Pulmonary artery endothelial cell (primary cell): ENCODE data around the gene ANKS6. TPM values are rescaled to one million over a fixed set of nuclear protein-coding genes. Genes with fewer than 3 reads are reported as not detected.

Experiments
- DNase-seq: peaks from one replicate; pipeline ENCODE4 v3.0.0-alpha.2; 2011; ENCODE audit warnings: low read depth, low spot score
- total RNA-seq: library from RNA; depleted of rRNA; stranded (reverse); fragments of >200 nt; gene quantifications from 2 replicates; pipeline ENCODE4 v1.2.3, GENCODE V29; 2014

ANKS6 gene
- 13.3 and 13.5 TPM in 2 replicates for total RNA-seq

DNA sequence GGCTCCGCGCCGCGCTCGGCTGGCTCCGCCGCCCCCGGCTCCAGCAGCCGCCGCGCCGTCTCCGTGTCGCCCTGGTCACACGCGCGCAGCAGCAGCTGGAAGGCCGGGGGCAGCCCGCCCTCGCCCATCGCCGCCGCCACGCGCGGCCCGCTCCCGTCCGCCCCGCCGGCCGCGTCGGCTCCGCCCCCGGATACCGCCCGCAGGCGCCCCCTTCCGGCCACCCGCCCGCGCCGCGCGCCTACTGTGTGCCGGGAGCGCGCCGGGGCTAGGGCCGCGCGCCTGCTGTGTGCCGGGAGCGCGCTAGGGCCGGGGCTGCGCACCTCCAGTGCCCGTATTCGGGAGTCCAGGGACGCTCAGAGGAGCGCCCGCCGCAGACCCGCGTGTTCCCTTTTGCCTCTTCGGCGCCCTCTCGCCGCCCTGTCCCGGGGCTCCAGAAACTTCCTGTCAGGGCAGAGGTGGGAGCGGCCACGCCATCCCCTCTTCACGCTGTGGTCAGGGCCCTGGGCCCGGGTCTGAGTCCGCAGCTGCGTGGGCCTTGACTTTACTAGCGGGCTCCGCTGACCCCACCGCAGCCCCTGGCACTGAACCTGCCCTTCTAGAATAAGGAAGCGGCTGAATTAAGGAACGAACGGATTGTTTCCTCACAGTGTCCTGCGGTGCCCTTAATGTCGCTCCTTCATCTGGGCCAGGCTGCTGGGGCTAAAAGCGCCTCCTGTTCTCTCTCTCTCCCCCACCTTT lies at the start of gene ANKS6:
ANKS6 (minus strand) TSS at position 192 of the 738 bp plus-strand sequence; CDS start at position 128, 64 bp downstream.
- no peak for DNase-seq

DNA sequence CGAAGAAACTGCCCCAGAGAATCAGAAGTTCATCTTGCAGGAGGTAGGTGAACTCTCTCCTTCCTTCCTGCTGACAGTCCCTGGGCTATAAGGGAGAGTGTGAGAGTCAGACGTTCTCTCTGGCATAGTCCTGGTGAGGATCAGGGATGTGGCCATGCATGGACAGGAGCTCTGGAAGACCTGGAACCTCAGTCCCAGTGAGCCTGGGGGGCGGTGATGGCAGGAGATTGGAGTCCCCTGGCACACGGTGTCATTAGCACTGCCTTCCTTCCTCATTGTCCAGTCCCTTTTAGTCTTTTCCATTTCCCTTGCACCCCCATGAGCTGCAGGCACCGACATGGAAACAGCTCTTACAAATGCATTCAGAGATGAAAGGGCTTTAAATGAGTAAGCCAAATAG lies 49.7 kb upstream of the ANKS6 start:
- no peak for DNase-seq

DNA sequence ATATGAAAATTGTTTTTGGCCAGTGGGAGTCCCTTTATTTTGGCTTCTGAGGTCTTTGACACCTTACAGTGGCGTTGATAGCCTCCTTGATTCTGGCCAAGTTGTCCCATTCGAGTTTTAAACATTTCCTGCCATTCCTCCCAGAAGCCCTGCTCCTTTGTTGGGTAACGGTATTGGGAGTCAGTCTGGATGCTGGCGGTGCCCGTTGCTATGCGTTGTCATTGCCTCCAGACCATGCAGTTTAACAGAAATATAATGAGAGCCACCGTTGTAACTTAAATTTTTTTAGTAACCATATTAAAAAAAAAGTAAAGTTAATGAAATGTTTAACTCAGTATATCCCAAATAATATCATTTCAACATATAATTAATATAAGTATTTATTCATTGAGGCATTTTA lies 46.2 kb upstream of the ANKS6 start:
- DNase-seq, result no peak

- no peak for DNase-seq
These were observed 43.4 kb upstream of the ANKS6 start for GRCh38 chr9:98839724-98840123.

DNA sequence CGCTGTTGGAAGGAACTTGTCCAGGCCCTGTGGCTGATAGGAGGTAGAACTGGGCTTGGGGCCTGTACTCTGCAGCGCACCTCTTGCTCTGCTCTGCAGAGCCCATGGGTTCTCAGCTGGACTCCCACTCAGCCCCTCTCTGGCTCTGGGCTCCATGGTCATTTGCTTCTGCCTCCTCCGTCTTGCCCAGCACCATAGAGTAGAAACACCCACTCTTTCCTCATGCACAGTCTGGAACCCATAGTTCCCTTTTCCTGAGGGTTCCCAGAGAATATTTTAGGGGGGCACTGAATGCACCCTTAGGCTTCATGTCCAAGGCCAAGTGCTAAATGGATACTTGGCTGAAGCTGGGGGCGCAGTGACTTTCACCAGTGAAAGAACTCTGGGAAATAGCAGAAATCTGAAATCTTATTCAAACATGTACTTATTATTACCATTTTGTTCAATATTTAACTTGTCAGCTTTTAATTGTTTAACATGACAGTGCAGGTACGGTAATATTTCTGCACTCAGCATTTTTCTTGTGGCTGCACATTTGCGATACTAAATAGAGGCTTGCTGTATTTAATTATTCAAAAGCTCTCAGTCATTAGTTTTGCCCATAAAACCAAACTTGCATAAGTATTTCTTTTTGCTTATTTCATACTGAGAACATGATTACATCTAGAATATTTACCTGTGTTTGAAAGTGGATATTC lies 42.7 kb upstream of the ANKS6 start:
- DNase-seq, result no peak

- DNase-seq, result no peak
These were observed 42.0 kb upstream of the ANKS6 start for GRCh38 chr9:98838155-98838867.

- no peak for DNase-seq
These were observed 41.2 kb upstream of the ANKS6 start for GRCh38 chr9:98837516-98837915.

DNA sequence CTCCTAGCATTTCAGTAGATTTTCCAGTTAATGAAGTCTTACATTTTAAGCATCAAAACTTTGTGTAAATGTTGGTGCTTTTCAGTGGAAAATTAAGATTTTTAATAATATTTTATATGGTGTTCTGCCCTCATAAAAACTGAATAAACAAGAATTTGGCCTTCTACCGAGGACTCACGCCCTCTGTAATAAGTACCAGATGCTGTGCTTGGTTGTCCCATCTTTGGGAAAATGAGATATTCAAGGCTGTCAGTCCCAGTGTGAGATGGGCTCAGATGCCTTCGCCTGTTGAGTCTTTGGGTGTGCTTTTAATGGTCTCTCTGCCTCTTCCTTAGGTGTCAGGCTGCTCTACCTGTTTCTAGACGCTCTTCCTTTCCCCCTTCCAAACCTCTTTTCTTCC lies 39.9 kb upstream of the ANKS6 start:
- DNase-seq, result no peak

GRCh38 chr9:98834386-98834785 lies 38.0 kb upstream of the ANKS6 start:
- DNase-seq, result no peak

GRCh38 chr9:98833090-98833956 lies 37.0 kb upstream of the ANKS6 start:
- no peak for DNase-seq

DNA sequence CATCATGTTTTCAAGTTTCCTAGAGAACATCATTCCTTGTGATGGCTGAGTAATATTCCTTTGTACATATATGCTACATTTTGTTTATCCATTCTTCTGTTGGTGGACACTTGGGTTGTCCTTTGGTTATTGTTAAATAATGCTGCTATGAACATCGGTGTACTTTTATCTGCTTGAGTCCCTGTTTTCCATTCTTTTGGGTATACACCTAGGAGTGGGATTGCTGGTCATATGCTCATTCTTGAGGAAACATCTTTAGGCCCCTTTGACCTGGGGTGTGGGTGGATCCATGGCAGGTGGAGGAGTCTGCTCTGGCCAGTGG lies 36.4 kb upstream of the ANKS6 start:
- no peak for DNase-seq

- DNase-seq, result no peak
These were observed 35.3 kb upstream of the ANKS6 start for GRCh38 chr9:98831696-98832095.

- DNase-seq, result no peak
These were observed 34.2 kb upstream of the ANKS6 start for GRCh38 chr9:98830554-98830953.

DNA sequence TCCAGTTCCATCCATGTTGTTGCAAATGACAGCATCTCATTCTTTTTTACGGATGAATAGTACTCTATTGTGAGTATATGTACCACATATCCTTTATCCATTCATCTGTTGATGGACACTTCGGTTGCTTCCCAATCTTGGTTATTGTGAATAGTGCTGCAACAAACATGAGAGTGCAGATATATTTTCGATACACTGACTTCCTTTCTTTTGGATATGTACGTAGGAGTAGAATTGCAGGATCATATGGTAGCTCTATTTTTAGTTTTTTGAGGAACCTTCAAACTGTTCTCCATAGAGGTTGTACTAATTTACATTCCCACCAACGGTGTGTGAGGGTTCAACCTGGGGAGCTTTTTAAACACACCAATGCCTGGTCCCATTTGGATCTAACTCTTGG lies 33.4 kb upstream of the ANKS6 start:
- no peak for DNase-seq

- DNase-seq, result no peak
These were observed 30.4 kb upstream of the ANKS6 start for GRCh38 chr9:98826716-98827115.

GRCh38 chr9:98825414-98825813 lies 29.1 kb upstream of the ANKS6 start:
- no peak for DNase-seq

- no peak for DNase-seq
These were observed 27.4 kb upstream of the ANKS6 start for GRCh38 chr9:98823666-98824334.

DNA sequence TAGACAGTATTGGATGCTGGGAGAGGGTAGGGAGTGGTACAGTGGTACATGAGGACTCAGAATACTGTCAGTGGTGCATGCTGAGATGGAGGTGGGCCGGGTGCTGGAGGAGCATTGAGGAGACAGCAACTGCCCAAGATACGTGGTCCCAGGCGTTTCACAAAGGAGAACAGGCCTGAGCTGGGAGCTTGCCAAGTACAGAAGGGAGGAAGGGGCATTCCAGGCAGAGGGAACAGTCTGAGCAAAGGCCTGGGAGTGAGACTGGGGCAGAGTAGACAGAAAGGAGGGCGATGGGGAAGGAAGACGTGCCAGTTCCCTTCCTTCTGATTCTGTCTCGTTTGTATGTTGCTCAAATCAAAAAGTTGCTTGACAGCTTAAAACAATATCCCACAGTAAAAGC lies 26.3 kb upstream of the ANKS6 start:
- no peak for DNase-seq

- no peak for DNase-seq
These were observed 25.5 kb upstream of the ANKS6 start for GRCh38 chr9:98821831-98822230.

DNA sequence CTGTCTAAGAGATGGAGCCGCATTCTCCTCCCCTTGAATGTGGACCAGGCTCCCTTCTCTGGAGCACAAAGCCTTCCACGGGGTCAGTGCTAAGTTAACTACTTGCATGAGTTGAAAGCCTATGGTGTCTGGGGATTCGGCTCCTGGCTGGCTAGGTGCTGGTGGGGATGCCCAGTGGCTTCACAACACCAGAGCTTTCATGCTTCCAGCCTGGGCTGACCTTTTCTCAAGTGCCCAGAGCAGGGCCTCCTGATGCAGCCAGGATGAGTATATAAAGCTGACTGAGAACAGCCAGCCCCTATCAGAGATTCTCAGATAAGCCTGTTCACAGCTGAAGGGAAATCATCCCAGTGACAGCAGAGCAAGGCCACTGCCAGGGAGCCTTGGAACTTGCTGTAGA lies 22.9 kb upstream of the ANKS6 start:
- no peak for DNase-seq

DNA sequence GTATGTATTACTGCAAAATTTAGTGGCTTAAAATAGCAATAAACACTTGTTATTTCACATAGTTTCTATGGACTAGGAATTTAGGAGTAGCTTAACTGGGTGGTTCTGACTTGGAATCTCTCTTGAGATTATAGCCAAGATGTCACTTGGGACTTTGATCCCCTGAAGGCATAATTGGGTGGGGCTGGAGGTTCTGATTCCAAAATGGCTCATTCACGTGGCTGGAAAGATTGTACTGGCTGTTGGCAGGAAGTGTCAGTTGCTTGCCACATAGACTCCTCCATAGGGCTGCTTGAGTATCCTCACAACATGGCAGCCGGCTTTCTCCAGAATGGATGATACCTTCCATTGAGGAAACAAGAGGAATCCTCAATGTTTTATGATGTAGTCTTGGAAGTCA lies 22.4 kb upstream of the ANKS6 start:
- no peak for DNase-seq
